GDM1 (cell line): ENCODE results near the gene TGFA.

Source experiments
- DNase-seq: peaks from one replicate; lab custom pipeline; 2025; lab: John Stamatoyannopoulos, UW

TGFA gene

DNA sequence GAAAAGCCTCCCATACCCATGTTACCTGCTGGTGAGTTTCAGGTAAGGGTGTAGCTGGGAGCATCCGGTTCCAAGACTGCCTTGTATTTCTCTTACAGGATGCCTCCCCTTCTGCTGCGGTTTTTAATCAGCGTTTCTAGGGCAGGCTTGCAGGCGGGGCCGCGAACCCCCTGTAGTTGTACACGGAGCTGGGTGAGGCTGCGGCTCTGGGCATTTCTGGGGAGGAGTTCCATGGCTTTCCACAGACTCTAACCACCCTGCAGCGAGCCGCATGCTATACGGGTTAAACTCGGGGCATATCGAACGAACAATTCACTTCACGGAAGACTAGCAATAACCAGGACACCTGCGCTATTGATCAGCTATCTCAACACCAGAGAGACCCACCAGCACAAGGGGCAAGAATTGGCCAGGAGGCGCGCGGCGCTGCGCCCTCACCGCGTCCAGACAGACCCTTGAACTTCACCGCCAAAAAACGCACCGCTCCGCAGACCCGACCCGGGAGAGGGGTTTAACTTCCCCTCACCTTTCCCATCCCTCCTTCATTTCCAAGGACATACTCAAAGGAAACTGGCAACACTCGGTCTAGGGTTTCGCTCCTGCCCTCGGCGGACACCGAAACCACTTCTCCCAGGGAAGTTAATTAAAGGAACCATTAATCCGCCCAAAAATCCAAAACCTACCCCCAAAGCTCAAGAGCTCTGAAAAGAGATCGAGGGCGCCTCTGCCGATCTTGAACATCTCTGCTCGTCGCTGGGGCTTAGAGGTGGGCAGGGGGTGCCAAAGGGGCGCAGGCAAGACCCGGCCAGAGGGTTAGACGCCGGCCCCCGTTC, 909 bp downstream of the TGFA start:
- no peak for DNase-seq

GRCh38 chr2:70551167-70551566, 2.5 kb downstream of the TGFA start:
- DNase-seq: no peak

DNA sequence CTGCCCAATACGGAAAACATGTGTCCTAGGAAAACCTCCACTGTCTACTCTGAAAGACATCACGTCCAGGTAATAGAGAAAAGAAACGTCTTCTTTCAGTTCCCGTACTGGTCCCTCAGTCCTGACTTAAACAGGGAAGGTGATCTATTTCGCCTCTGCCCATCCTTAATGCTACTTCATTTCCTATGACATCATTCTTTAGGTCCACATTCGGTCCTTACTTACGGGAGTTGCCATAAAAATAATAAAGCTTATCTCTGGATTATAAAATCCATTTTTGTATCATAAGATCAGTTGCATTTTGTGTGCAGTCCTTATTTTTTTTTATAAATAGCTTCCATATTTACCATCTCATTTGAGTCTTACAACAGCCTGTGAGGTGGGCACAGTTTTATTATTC, 3.7 kb downstream of the TGFA start:
- DNase-seq: no peak

- no peak for DNase-seq
Observed at GRCh38 chr2:70549064-70549710, 4.4 kb downstream of the TGFA start.

DNA sequence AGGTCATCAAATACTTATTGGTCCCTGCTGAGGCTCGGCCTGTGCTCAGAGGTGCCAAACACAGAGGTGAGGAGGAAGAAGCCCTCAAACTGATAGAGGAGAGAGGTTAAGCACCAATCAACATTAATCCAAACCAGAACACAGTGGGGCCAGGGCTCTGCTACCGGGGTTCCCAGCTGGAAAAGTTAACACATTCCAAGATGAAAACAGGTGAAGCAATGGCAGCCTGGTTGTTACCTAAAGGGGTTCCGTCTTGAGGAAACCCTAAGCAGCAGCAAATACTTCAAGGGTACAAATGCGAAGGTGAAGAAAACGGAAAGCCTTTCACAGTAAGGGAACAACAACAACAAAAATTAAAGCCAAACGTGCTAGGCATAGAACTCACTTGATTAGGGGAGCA, 5.4 kb downstream of the TGFA start:
- no peak for DNase-seq

DNA sequence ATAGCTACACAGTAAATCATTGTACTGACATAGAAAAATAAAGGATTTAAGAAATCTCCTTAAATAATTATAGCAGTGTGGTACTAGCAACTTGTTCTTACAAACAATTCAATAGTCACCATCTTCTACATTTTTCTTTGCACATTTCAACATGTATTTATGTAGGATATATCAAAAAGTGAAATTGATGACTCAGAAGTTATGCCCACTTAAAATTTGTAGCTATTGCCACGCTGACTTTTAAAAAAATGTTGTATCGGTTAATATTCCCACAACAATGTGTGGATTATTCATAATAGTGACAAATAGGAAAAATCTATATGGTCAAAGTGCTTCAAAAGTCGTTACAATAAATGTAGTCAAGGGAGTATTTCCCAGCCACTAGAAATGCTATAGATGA, 6.7 kb downstream of the TGFA start:
- DNase-seq: no peak

- DNase-seq: no peak
Observed at GRCh38 chr2:70546376-70546775, 7.2 kb downstream of the TGFA start.

DNA sequence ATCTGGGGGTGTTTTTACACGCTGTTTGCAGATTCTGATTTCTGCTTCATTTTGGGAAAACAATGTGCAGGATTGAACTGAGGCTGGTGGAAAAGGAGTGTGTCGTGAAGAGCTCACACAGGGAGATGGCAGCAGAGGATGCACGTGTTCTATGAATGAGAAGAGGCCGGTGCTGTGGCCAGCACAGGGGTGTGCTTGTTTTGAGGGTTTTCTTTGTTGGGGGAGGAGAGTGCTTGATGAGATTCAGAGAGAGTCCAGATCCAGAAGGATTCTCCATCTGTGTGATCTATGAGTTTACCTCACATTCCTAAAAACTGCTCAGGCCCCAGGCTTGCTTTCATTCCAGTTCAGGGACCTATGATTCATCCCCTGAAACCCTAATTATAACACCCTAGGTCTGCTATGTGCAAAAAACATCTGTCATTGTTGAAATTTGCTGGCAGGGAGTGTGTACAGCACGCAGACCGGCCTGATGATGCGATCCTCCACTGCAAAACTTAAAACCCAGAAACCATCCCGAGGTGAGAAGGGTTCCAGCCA, 12.1 kb downstream of the TGFA start:
- no peak for DNase-seq

DNA sequence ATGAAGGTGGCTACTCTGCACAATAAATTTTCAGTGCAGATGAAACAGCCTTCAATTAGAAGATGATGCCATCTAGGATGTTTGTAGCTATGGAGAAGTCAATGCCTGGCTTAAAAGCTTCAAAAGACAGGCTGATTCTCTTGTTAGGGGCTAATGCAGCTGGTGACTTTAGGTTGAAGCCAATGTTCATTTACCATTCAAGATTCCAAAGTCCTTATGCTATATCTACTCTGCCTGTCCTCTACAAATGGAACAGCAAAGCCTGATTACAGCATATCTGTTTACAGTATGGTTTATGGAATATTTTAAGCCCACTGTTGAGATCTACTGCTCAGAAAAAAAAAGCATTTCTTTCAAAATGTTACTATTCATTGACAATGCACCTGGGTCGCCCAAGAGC, 15.8 kb downstream of the TGFA start:
- no peak for DNase-seq

DNA sequence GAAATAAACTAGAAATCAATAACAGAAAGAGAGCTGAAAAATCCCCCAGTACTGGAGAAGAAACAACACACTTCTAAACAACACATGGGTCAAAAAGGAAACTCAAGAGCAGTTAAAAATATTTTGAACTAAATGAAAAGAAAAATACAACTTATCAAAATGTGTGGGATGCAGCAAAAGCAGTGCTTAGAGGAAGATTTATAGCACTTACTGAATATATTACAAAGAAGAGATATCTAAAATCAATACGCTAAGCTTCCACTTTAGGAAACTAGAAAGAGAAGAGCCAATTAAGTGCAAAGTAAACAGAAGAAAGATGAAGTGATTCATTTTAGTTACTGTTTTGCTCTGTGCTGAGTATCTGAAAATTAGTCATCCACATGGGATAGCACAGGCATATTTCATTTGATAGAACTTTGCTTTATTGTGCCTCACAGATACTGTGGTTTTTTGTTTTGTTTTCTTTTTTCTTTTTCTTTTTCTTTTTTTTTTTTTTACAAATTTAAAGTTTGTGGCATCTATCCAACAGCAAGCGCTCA, 17.0 kb downstream of the TGFA start:
- DNase-seq: no peak

- DNase-seq: no peak
Observed at GRCh38 chr2:70535573-70535972, 18.1 kb downstream of the TGFA start.

DNA sequence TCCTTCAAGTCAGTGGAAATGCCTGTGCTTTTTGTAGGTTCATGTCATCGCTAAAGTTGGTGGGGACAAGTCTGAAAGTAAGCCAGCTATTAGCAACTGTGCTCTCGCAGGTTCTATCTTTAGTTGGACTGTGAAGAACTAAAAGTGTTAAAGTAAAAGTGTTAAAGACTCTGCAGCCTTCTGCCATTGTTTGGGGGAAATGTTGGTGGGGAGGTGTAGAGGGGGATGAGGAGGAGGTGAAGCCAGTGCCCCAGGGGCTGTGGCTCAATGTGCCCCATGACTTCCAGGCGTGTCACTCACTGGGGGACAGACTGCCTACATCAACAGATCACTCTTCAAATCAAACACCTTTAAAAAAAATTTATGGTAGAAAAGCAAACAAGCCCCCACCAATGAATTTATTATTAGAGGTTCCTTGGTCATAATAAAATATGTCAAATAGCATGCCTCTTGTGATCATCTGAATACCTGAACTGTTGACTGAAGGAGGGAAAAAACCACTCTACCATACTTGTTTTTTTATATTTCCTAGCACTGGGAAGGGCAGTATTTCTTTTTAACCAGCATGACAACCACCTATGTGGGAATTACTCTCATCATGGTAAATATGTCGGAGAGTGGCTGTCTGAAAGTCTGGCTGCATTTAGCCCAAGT, 19.3 kb downstream of the TGFA start:
- DNase-seq: no peak

DNA sequence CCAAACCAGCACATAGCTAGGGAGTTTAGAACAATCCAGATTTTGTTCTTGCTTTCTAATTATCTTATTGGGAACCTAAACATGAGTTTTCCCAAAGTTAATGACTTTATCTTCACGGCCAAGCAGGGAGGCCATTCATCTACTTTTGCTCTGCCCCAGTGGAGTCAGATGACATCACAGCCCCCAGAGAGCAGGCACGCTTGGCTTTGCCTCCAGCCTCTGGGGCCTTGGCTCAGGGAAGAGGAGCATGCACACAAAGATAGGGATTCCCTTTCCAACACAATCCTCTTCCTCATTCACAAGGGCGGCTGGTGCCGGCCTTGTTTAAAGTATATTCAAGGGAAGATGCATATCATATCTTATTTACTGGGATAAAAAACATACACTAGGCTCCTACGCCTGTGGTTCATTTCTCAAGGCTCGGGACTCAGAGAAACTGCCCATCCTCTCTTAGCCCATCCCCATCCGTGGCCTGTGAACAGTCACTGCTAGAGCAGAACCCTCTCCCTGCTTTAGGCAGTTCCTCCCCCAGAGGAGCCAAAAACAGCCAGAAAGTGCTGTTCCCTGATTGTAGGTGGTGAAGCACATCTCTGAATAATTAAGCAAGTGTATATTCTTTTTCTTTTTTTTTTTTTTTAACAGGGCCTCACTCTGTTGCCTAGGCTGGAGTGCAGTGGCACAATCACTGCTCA, 21.2 kb downstream of the TGFA start:
- DNase-seq: no peak

DNA sequence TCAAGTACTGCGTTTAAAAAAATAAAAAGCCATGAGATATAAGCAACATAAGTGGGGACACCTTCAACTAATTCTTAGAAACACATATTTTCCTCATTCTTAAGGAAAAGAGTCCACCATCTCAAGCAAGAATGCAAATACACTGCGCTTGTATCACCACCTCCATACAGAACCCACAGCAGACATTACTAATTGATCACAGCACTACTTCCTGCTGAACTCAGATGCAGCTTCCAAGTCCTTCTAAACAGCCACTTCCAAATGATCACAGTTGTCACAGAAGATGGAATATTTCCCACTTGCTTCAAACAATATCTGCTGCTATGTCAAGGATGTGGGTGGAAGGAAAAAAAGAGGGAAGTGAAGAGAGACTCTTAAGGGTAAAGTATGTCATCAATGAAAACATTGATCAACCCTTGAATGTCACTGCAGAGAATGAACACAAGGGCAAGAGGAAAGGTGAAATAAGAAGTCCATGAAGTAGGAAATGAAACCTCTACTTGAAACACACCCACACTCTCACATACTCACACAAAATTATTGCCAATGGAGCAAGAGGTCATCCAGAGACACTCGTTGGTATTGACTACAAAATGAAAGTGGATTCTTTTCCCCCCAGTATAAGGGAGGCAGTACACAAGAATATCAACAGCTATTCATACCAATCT, 22.1 kb downstream of the TGFA start:
- no peak for DNase-seq

DNA sequence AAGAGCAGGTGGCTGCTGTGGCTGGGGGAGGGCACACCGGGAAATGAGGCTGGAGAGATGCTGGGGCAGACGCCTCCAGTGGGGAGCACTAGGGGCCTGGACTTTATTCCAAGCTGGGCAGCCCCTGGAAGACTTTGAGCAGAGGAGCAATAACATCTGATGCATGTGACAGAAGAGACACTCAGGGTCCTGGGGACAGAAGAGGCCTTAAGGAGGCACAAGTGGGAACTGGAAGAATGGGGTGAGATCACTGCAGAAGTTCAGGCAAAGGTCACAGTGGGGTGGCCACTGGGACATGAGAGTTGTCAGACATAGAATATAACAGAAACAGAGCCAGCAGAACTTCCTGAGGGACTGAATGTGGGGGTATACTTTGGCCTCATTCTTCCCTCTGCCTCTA, 24.0 kb downstream of the TGFA start:
- DNase-seq: no peak

DNA sequence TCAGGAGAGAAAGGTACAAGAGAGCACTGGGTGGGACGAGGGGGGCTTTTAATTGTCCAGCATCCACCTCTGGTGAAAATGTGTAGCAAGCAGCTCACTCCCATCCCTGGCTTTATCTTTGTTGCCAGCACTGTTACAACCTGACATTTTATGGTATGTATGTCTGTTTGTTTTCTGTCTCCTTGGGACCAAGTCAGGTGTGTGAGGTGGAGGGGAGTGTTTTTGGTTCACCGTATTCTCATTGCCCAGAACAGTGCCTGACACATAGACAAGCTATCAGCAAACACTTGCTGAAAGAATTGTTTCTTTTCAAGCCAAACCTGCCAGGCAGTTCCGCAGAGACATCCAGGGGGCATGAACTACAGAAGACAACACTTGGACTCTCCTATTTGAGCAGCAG, 24.7 kb downstream of the TGFA start:
- DNase-seq: no peak

GRCh38 chr2:70528276-70528675, 25.4 kb downstream of the TGFA start:
- no peak for DNase-seq

- no peak for DNase-seq
Observed at GRCh38 chr2:70527447-70528080, 26.1 kb downstream of the TGFA start.

- DNase-seq: no peak
Observed at GRCh38 chr2:70526126-70526525, 27.5 kb downstream of the TGFA start.

GRCh38 chr2:70525032-70525431, 28.6 kb downstream of the TGFA start:
- DNase-seq: no peak
